GM19324 (cell line): ENCODE measurements around the gene PRDM15.

Experiments used
- ATAC-seq: cut with Tn5 transposase; IDR thresholded peaks from one replicate; pipeline ENCODE4 v1.9.1; 2021; ENCODE audit warnings: mild to moderate bottlenecking, moderate library complexity; ENCODE audit not compliant: unreplicated experiment, low FRiP score

Gene PRDM15

GRCh38 chr21:41768437-41769042 is 110.6 kb downstream of the PRDM15 start:
- no peak for ATAC-seq

GRCh38 chr21:41767606-41768436 is 111.3 kb downstream of the PRDM15 start:
- ATAC-seq = no peak

GRCh38 chr21:41766883-41767605 is 112.1 kb downstream of the PRDM15 start, which contains the start of gene RIPK4:
TSS of gene RIPK4 (minus strand) at chr21:41767052. CDS start at chr21:41767041, 11 bp downstream.
- no peak for ATAC-seq

GRCh38 chr21:41765973-41766882 is 112.9 kb downstream of the PRDM15 start:
- ATAC-seq = no peak

GRCh38 chr21:41765420-41765821 is 113.7 kb downstream of the PRDM15 start:
- no peak for ATAC-seq

- no peak for ATAC-seq
These were observed 114.4 kb downstream of the PRDM15 start for GRCh38 chr21:41764558-41765419.

- no peak for ATAC-seq
These were observed 115.1 kb downstream of the PRDM15 start for GRCh38 chr21:41763996-41764395.

- no peak for ATAC-seq
These were observed 115.7 kb downstream of the PRDM15 start for GRCh38 chr21:41763398-41763931.

- ATAC-seq = no peak
These were observed 116.4 kb downstream of the PRDM15 start for GRCh38 chr21:41762753-41763152.

- ATAC-seq = no peak
These were observed 117.1 kb downstream of the PRDM15 start for GRCh38 chr21:41761934-41762635.

GRCh38 chr21:41761211-41761933 is 117.8 kb downstream of the PRDM15 start:
- ATAC-seq = no peak

GRCh38 chr21:41760411-41760810 is 118.7 kb downstream of the PRDM15 start:
- ATAC-seq = no peak

- no peak for ATAC-seq
These were observed 119.2 kb downstream of the PRDM15 start for GRCh38 chr21:41759926-41760325.

- no peak for ATAC-seq
These were observed 119.8 kb downstream of the PRDM15 start for GRCh38 chr21:41759214-41759840.

- no peak for ATAC-seq
These were observed 120.6 kb downstream of the PRDM15 start for GRCh38 chr21:41758550-41758949.

GRCh38 chr21:41755934-41756773 is 123.0 kb downstream of the PRDM15 start:
- no peak for ATAC-seq
